T-helper 2 cell treated with Interferon-gamma antibody and Interleukin-4, amounts not matched to agents 5 μg/mL and 100 μg/mL, for 36 hours (primary cell): ENCODE data around the gene CORO7.
"Not testable (repeated sequence)": the region's sequence is repeated elsewhere in the genome, so short reads cannot be mapped to it uniquely, and the experiment has no call there.

Experiments
- DNase-seq: peaks from one replicate; pipeline ENCODE4 v3.0.0; 2021; ENCODE audit warnings: low spot score
- H3K27ac Mint-ChIP-seq: one replicate; pipeline ENCODE4 v1.8.0; 2021; ENCODE audit warnings: mild to moderate bottlenecking, mixed read lengths
- H3K27me3 Mint-ChIP-seq: one replicate; pipeline ENCODE4 v1.8.0; 2021; ENCODE audit warnings: low read depth, mixed read lengths
- H3K36me3 Mint-ChIP-seq: one replicate; pipeline ENCODE4 v1.8.0; 2021; ENCODE audit warnings: low read depth, mixed read lengths
- H3K4me1 Mint-ChIP-seq: one replicate; pipeline ENCODE4 v1.8.0; 2021; ENCODE audit warnings: low read depth, mixed read lengths
- H3K4me3 Mint-ChIP-seq: one replicate; pipeline ENCODE4 v1.8.0; 2022; ENCODE audit warnings: mild to moderate bottlenecking, moderate library complexity, mixed read lengths
- H3K9me3 Mint-ChIP-seq: one replicate; pipeline ENCODE4 v1.8.0; 2021; ENCODE audit warnings: mixed read lengths

The CORO7 gene

GRCh38 chr16:4344983-4345835 is 71.2 kb downstream of the CORO7 start:
- no peak overlapping the region for H3K4me3 Mint-ChIP-seq
- no peaks in the 10 kb centered on the region for H3K27me3 Mint-ChIP-seq
- no peak for DNase-seq
- no peak overlapping the region for H3K27ac Mint-ChIP-seq
- no peaks in the 10 kb centered on the region for H3K4me1 Mint-ChIP-seq
- H3K36me3 Mint-ChIP-seq, result peaks cover 7% of the 10 kb centered on the region
- no peaks in the 10 kb centered on the region for H3K9me3 Mint-ChIP-seq

- H3K27ac Mint-ChIP-seq, DNase-seq, H3K36me3 Mint-ChIP-seq, H3K9me3 Mint-ChIP-seq, H3K27me3 Mint-ChIP-seq, H3K4me1 Mint-ChIP-seq, H3K4me3 Mint-ChIP-seq: not testable (repeated sequence)
These were observed 72.0 kb downstream of the CORO7 start for GRCh38 chr16:4344300-4344982.

GRCh38 chr16:4342866-4343744 is 73.3 kb downstream of the CORO7 start:
- DNase-seq, result no peak
- H3K27me3 Mint-ChIP-seq, result no peaks in the 10 kb centered on the region
- no peak overlapping the region for H3K4me3 Mint-ChIP-seq
- H3K9me3 Mint-ChIP-seq, result no peaks in the 10 kb centered on the region
- no peak overlapping the region for H3K27ac Mint-ChIP-seq
- peaks cover 3% of the 10 kb centered on the region for H3K36me3 Mint-ChIP-seq
- no peaks in the 10 kb centered on the region for H3K4me1 Mint-ChIP-seq

- H3K36me3 Mint-ChIP-seq, result no peaks in the 10 kb centered on the region
- H3K4me3 Mint-ChIP-seq, result no peak overlapping the region
- H3K4me1 Mint-ChIP-seq, result no peaks in the 10 kb centered on the region
- no peak for DNase-seq
- H3K9me3 Mint-ChIP-seq, result no peaks in the 10 kb centered on the region
- no peak overlapping the region for H3K27ac Mint-ChIP-seq
- H3K27me3 Mint-ChIP-seq, result no peaks in the 10 kb centered on the region
These were observed 75.1 kb downstream of the CORO7 start for GRCh38 chr16:4341250-4341649.

- no peaks in the 10 kb centered on the region for H3K36me3 Mint-ChIP-seq
- H3K27me3 Mint-ChIP-seq, result no peaks in the 10 kb centered on the region
- H3K9me3 Mint-ChIP-seq, result no peaks in the 10 kb centered on the region
- H3K27ac Mint-ChIP-seq, result no peak overlapping the region
- no peak overlapping the region for H3K4me3 Mint-ChIP-seq
- DNase-seq, result no peak
- no peaks in the 10 kb centered on the region for H3K4me1 Mint-ChIP-seq
These were observed 76.0 kb downstream of the CORO7 start for GRCh38 chr16:4340443-4340842.

- no peak for DNase-seq
- H3K9me3 Mint-ChIP-seq, result no peaks in the 10 kb centered on the region
- H3K4me1 Mint-ChIP-seq, result no peaks in the 10 kb centered on the region
- no peaks in the 10 kb centered on the region for H3K36me3 Mint-ChIP-seq
- H3K27me3 Mint-ChIP-seq, result no peaks in the 10 kb centered on the region
- no peak overlapping the region for H3K4me3 Mint-ChIP-seq
- H3K27ac Mint-ChIP-seq, result no peak overlapping the region
These were observed 76.5 kb downstream of the CORO7 start for GRCh38 chr16:4339909-4340308.

- no peaks in the 10 kb centered on the region for H3K4me1 Mint-ChIP-seq
- no peak for DNase-seq
- H3K4me3 Mint-ChIP-seq, result no peak overlapping the region
- H3K27me3 Mint-ChIP-seq, result no peaks in the 10 kb centered on the region
- H3K9me3 Mint-ChIP-seq, result no peaks in the 10 kb centered on the region
- H3K36me3 Mint-ChIP-seq, result no peaks in the 10 kb centered on the region
- no peak overlapping the region for H3K27ac Mint-ChIP-seq
These were observed 76.9 kb downstream of the CORO7 start for GRCh38 chr16:4339455-4339854.

- Mint-ChIP-seq H3K27ac (no peak overlapping the region), H3K9me3 (no peaks in the 10 kb centered on the region), H3K4me3 (no peak overlapping the region), H3K4me1 (no peaks in the 10 kb centered on the region), H3K36me3 (no peaks in the 10 kb centered on the region), H3K27me3 (no peaks in the 10 kb centered on the region)
- DNase-seq, result no peak
These were observed 77.6 kb downstream of the CORO7 start for GRCh38 chr16:4338712-4339299.

GRCh38 chr16:4338125-4338582 is 78.2 kb downstream of the CORO7 start:
- Mint-ChIP-seq H3K9me3 (no peaks in the 10 kb centered on the region), H3K27me3 (no peaks in the 10 kb centered on the region), H3K27ac (no peak overlapping the region), H3K4me1 (no peaks in the 10 kb centered on the region), H3K36me3 (no peaks in the 10 kb centered on the region), H3K4me3 (no peak overlapping the region)
- DNase-seq, result no peak

- Mint-ChIP-seq H3K9me3 (no peaks in the 10 kb centered on the region), H3K27ac (no peak overlapping the region), H3K36me3 (no peaks in the 10 kb centered on the region), H3K4me3 (no peak overlapping the region), H3K27me3 (no peaks in the 10 kb centered on the region), H3K4me1 (no peaks in the 10 kb centered on the region)
- DNase-seq, result no peak
These were observed 78.8 kb downstream of the CORO7 start for GRCh38 chr16:4337540-4338088.

- Mint-ChIP-seq H3K9me3 (no peaks in the 10 kb centered on the region), H3K4me3 (no peak overlapping the region), H3K27ac (no peak overlapping the region), H3K27me3 (no peaks in the 10 kb centered on the region), H3K36me3 (no peaks in the 10 kb centered on the region), H3K4me1 (no peaks in the 10 kb centered on the region)
- DNase-seq, result no peak
These were observed 79.5 kb downstream of the CORO7 start for GRCh38 chr16:4336701-4337539.

- H3K36me3 Mint-ChIP-seq, result no peaks in the 10 kb centered on the region
- no peak overlapping the region for H3K27ac Mint-ChIP-seq
- no peaks in the 10 kb centered on the region for H3K9me3 Mint-ChIP-seq
- H3K27me3 Mint-ChIP-seq, result no peaks in the 10 kb centered on the region
- H3K4me3 Mint-ChIP-seq, result no peak overlapping the region
- no peaks in the 10 kb centered on the region for H3K4me1 Mint-ChIP-seq
- no peak for DNase-seq
These were observed 81.5 kb downstream of the CORO7 start for GRCh38 chr16:4334724-4335495.
